ENCODE results near the gene TEAD1.

DNA sequence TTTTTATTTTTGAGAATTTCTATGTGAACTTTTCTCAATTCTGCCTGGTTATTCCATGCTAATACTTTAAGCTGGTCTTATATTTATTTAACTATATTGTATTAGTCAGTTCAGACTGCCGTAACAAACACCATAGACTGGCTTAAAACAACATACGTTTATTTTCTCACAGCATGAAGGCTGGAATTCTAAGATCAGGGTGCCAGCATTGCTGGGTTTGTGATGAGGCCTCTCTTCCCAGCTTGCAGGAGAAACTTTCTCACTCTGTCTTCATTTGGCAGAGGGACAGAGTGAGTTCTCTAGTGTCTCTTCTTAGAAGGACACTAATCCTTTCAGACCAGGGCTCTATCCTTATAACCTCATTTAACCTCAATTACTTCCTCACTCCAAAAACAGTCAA is 16.2 kb upstream of the TEAD1 start:
- TF ChIP-seq, protein P1, sequence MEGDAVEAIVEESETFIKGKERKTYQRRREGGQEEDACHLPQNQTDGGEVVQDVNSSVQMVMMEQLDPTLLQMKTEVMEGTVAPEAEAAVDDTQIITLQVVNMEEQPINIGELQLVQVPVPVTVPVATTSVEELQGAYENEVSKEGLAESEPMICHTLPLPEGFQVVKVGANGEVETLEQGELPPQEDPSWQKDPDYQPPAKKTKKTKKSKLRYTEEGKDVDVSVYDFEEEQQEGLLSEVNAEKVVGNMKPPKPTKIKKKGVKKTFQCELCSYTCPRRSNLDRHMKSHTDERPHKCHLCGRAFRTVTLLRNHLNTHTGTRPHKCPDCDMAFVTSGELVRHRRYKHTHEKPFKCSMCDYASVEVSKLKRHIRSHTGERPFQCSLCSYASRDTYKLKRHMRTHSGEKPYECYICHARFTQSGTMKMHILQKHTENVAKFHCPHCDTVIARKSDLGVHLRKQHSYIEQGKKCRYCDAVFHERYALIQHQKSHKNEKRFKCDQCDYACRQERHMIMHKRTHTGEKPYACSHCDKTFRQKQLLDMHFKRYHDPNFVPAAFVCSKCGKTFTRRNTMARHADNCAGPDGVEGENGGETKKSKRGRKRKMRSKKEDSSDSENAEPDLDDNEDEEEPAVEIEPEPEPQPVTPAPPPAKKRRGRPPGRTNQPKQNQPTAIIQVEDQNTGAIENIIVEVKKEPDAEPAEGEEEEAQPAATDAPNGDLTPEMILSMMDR (IDR thresholded peaks at IDR 0.05 in 4 of 5, conservative IDR thresholded peaks at IDR 0.05 in 1 of 5): no peak
- TF ChIP-seq POLR2A (IDR thresholded peaks at IDR 0.05): no peak

Measured in gastrocnemius medialis (tissue), 4 donors.